Lower leg skin (tissue), 3 donors: ENCODE measurements around the gene TRIM37.

Experiments used
- POLR2A ChIP-seq, 2 donors: fragments of 450-650 bp; IDR thresholded peaks; one replicate each; pipeline ENCODE4 v1.6.1; 2016 to 2017; ENCODE audit warnings: antibody characterized with exemption in 2 of 2, mild to moderate bottlenecking in 1 of 2, moderate library complexity in 1 of 2
- TF ChIP-seq, protein P1 (sequence below), 3 donors: fragments of 450-650 bp; IDR thresholded peaks; one replicate each; pipeline ENCODE4 v1.5.1; 2016; ENCODE audit warnings: antibody characterized with exemption in 3 of 3, mild to moderate bottlenecking in 3 of 3, moderate library complexity in 2 of 3

DNA sequence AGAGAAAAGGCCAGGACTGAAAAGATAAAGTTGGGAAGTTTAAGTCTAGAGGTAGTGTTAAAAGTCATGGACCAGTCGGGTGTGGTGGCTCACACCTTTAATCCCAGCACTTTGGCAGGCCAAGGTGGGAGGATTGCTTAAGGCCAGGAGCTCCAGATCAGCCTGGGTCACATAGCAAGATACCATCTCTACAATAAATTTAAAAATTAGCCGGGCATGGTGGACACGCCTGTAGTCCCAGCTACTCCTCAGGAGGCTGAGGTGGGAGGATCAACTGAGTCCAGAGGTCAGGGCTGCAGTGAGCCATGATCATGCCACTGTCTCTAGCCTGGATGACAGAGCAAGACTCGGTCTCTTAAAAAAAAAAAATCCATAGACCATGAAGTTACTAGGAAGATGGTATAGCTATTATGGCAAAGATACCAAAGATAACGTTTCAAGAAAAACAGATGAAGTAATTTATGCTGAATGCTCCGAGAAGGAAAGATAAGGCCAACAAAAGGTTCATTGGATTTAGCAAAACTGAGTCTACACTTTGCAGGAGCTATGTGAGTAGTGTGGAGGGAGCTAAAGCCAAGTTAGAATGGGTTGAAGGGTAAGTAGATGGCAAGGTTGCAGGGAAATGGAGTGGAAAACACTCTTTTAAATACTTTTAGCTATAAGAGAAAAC is 11.7 kb downstream of the TRIM37 start:
- TF ChIP-seq, protein P1, sequence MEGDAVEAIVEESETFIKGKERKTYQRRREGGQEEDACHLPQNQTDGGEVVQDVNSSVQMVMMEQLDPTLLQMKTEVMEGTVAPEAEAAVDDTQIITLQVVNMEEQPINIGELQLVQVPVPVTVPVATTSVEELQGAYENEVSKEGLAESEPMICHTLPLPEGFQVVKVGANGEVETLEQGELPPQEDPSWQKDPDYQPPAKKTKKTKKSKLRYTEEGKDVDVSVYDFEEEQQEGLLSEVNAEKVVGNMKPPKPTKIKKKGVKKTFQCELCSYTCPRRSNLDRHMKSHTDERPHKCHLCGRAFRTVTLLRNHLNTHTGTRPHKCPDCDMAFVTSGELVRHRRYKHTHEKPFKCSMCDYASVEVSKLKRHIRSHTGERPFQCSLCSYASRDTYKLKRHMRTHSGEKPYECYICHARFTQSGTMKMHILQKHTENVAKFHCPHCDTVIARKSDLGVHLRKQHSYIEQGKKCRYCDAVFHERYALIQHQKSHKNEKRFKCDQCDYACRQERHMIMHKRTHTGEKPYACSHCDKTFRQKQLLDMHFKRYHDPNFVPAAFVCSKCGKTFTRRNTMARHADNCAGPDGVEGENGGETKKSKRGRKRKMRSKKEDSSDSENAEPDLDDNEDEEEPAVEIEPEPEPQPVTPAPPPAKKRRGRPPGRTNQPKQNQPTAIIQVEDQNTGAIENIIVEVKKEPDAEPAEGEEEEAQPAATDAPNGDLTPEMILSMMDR (IDR thresholded peaks at IDR 0.05), result no peak
- no peak for TF ChIP-seq POLR2A (IDR thresholded peaks at IDR 0.05)
